ENCODE data around the gene NME5.

DNA sequence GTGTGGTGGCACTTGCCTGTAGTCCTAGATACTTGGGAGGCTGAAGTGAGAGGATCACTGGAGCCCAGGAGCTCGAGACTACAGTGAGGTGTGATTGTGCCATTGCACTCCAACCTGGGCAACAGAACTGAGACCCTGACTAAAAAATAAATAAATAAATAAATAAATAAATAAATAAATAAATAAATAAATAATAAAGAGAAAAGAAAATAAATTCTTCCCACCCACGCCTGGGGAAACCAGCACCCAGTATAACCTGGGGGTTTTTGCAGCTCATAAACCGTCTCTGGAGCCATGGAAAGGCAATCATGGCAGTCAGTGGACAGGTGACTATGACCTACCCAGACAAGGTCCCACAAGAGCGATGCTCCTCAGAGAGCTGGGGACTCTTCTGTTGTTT is 47.5 kb downstream of the NME5 start:
- TF ChIP-seq, protein P1, sequence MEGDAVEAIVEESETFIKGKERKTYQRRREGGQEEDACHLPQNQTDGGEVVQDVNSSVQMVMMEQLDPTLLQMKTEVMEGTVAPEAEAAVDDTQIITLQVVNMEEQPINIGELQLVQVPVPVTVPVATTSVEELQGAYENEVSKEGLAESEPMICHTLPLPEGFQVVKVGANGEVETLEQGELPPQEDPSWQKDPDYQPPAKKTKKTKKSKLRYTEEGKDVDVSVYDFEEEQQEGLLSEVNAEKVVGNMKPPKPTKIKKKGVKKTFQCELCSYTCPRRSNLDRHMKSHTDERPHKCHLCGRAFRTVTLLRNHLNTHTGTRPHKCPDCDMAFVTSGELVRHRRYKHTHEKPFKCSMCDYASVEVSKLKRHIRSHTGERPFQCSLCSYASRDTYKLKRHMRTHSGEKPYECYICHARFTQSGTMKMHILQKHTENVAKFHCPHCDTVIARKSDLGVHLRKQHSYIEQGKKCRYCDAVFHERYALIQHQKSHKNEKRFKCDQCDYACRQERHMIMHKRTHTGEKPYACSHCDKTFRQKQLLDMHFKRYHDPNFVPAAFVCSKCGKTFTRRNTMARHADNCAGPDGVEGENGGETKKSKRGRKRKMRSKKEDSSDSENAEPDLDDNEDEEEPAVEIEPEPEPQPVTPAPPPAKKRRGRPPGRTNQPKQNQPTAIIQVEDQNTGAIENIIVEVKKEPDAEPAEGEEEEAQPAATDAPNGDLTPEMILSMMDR (conservative IDR thresholded peaks at IDR 0.05 in 1 of 2, IDR thresholded peaks at IDR 0.05 in 1 of 2; ENCODE audit: extremely low read depth in 1 of 2, insufficient read depth in 1 of 2, low read depth in 1 of 2, low read length in 2 of 2): no peak
- no peak for TF ChIP-seq EZH2 (IDR thresholded peaks at IDR 0.05; ENCODE audit: borderline replicate concordance, low read length)
